ENCODE results near the gene SCYGR2. TPM values are rescaled to one million over a fixed set of nuclear protein-coding genes. Genes with fewer than 3 reads are reported as not detected.
"Not testable (repeated sequence)": the region's sequence is repeated elsewhere in the genome, so short reads cannot be mapped to it uniquely, and the experiment has no call there.

SCYGR2 gene
- not detected in 2 replicates for total RNA-seq
- long read RNA-seq, result 0 reads

DNA sequence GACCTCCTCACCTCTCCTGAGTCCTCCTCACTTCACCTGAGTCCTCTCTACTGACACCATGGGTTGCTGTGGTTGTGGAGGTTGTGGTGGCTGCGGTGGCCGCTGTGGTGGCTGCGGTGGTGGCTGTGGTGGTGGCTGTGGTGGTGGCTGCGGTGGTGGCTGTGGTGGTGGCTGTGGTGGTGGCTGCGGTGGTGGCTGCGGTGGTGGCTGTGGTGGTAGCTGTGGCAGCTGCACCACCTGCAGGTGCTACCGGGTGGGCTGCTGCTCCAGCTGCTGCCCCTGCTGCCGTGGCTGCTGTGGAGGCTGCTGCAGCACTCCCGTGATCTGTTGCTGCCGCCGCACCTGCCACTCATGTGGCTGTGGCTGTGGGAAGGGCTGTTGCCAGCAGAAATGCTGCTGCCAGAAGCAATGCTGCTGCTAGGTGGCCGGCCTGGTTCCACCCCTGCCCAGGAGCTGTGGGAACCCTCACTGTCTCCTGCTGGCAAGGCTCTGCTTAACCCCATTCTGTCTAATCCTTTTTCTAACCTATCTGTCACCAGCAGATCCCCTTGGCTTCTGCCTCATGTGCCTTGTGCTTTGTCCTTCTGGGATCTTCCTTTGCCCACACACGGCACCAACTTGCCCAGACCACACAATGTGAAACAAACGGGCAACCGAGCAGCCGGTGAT is at the start of gene SCYGR2:
Gene SCYGR2 (plus strand): TSS at position 59 of the 669 bp plus-strand sequence. CDS start 0 bp downstream, at position 59.
- H3K4me3 Mint-ChIP-seq; H3K27ac Mint-ChIP-seq (ENCODE audit: unreplicated experiment); H3K9me3 Mint-ChIP-seq: not testable (repeated sequence)

DNA sequence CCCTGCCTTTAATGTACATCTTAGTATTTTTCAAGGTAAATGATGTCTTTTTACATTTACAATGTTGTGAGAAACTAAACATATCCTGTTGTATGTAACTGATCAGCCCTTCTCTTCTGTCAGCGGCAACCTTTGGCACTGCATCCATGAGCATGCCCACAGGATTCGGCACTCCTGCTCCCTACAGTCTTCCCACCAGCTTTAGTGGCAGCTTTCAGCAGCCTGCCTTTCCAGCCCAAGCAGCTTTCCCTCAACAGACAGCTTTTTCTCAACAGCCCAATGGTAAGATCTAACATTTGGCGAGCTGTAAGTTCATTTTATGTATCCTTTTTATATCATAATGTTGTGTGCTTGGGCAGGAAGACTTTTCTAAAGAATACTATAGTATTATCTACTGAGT is 46.9 kb upstream of the SCYGR2 start:
- no peak for DNase-seq (ENCODE audit: low read depth, low spot score)
- Mint-ChIP-seq H3K9me3 (no peaks in the 10 kb centered on the region), H3K36me3 (ENCODE audit: low read depth) (peaks cover 12% of the 10 kb centered on the region), H3K27ac (ENCODE audit: unreplicated experiment) (no peak overlapping the region), H3K4me3 (no peak overlapping the region), H3K27me3 (ENCODE audit: low read depth) (no peaks in the 10 kb centered on the region), H3K4me1 (no peaks in the 10 kb centered on the region)
- no peak for TF ChIP-seq CTCF (conservative IDR thresholded peaks at IDR 0.05)

More for the DNA sequence above, at the start of gene SCYGR2:
- not testable (repeated sequence) for H3K4me1 Mint-ChIP-seq; H3K27me3 Mint-ChIP-seq (ENCODE audit: low read depth); H3K36me3 Mint-ChIP-seq (ENCODE audit: low read depth); DNase-seq (ENCODE audit: low read depth, low spot score)

- H3K9me3 Mint-ChIP-seq, result no peaks in the 10 kb centered on the region
- no peaks in the 10 kb centered on the region for H3K4me1 Mint-ChIP-seq
- no peak for TF ChIP-seq CTCF (conservative IDR thresholded peaks at IDR 0.05)
- no peaks in the 10 kb centered on the region for H3K27me3 Mint-ChIP-seq (ENCODE audit: low read depth)
- H3K36me3 Mint-ChIP-seq (ENCODE audit: low read depth), result no peaks in the 10 kb centered on the region
- H3K4me3 Mint-ChIP-seq, result no peak overlapping the region
- no peak overlapping the region for H3K27ac Mint-ChIP-seq (ENCODE audit: unreplicated experiment)
- DNase-seq (ENCODE audit: low read depth, low spot score), result no peak
These were observed 36.1 kb upstream of the SCYGR2 start for GRCh38 chr2:227562581-227562980.

- Mint-ChIP-seq H3K4me3 (no peak overlapping the region), H3K9me3 (no peaks in the 10 kb centered on the region), H3K36me3 (ENCODE audit: low read depth) (no peaks in the 10 kb centered on the region), H3K27ac (ENCODE audit: unreplicated experiment) (no peak overlapping the region), H3K4me1 (no peaks in the 10 kb centered on the region), H3K27me3 (ENCODE audit: low read depth) (no peaks in the 10 kb centered on the region)
- TF ChIP-seq CTCF (conservative IDR thresholded peaks at IDR 0.05), result no peak
- no peak for DNase-seq (ENCODE audit: low read depth, low spot score)
These were observed 33.6 kb upstream of the SCYGR2 start for GRCh38 chr2:227565080-227565479.

- no peak overlapping the region for H3K27ac Mint-ChIP-seq (ENCODE audit: unreplicated experiment)
- H3K4me3 Mint-ChIP-seq, result no peak overlapping the region
- H3K27me3 Mint-ChIP-seq (ENCODE audit: low read depth), result no peaks in the 10 kb centered on the region
- no peaks in the 10 kb centered on the region for H3K36me3 Mint-ChIP-seq (ENCODE audit: low read depth)
- no peaks in the 10 kb centered on the region for H3K4me1 Mint-ChIP-seq
- H3K9me3 Mint-ChIP-seq, result no peaks in the 10 kb centered on the region
- TF ChIP-seq CTCF (conservative IDR thresholded peaks at IDR 0.05), result no peak
- DNase-seq (ENCODE audit: low read depth, low spot score), result no peak
These were observed 32.7 kb upstream of the SCYGR2 start for GRCh38 chr2:227566012-227566411.

DNA sequence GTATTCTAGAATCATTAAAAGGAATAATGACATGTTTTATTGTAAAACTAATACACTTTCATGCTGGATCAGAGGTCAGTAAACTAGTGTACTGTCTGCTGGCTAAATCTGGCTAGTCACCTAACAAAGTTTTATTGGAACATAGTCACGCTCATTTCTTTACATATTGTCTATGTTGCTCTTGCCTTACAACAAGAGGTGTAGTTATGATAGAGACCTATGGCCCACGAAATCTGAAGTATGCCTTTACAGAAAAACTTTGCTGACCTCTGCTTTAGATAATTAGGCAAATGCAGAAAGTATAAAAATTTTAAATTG is 29.9 kb upstream of the SCYGR2 start:
- Mint-ChIP-seq H3K4me1 (no peaks in the 10 kb centered on the region), H3K27me3 (ENCODE audit: low read depth) (no peaks in the 10 kb centered on the region), H3K9me3 (peaks cover 3% of the 10 kb centered on the region), H3K4me3 (no peak overlapping the region), H3K27ac (ENCODE audit: unreplicated experiment) (no peak overlapping the region), H3K36me3 (ENCODE audit: low read depth) (no peaks in the 10 kb centered on the region)
- DNase-seq (ENCODE audit: low read depth, low spot score), result no peak
- TF ChIP-seq CTCF (conservative IDR thresholded peaks at IDR 0.05), result no peak

Measured in neural crest cell (in vitro differentiated cells).